Brain microvascular endothelial cell (primary cell): ENCODE data around the gene PARP3.

Experiments used
- DNase-seq: peaks from one replicate; pipeline ENCODE4 v3.0.0-alpha.2; 2020
- H3K27ac ChIP-seq: fragments of 250-450 bp; sonication (Bioruptor Pico); 2 replicates; pipeline ENCODE4 v1.5.1; 2020; ENCODE audit warnings: mild to moderate bottlenecking, moderate library complexity
- H3K27me3 ChIP-seq: fragments of 250-450 bp; sonication (Bioruptor Pico); replicated peaks from 2 replicates; pipeline ENCODE4 v1.5.1; 2020; ENCODE audit warnings: mild to moderate bottlenecking
- H3K36me3 ChIP-seq: fragments of 250-450 bp; sonication (Bioruptor Pico); replicated peaks from 2 replicates; pipeline ENCODE4 v1.5.1; 2020; ENCODE audit warnings: mild to moderate bottlenecking
- H3K4me3 ChIP-seq: 2 replicates; pipeline ENCODE4 v1.5.1; 2011; ENCODE audit warnings: low read depth, mild to moderate bottlenecking, control low read depth, low read length, moderate library complexity
- CTCF ChIP-seq: IDR thresholded peaks from 2 replicates; pipeline ENCODE4 v1.5.1; 2011; ENCODE audit warnings: low read depth, mild to moderate bottlenecking, moderate library complexity, low read length, control low read depth, inconsistent platforms; ENCODE audit errors: missing control alignments
- in situ Hi-C: cut with HindIII; loops from 2 replicates; pipeline ENCODE4 v1.10.0; 2017; ENCODE audit warnings: low sequenced_read_pairs, low pct_ligation_motif_present

PARP3 gene

GRCh38 chr3:51947215-51947900 is 5.2 kb downstream of the PARP3 start:
- Histone ChIP-seq H3K27ac (no peak overlapping the region), H3K4me3 (no peak overlapping the region), H3K27me3 (no peaks in the 10 kb centered on the region), H3K36me3 (no peaks in the 10 kb centered on the region)
- no peak for TF ChIP-seq CTCF
- in situ Hi-C loops = no loop called here
- no peak for DNase-seq

GRCh38 chr3:51948016-51948580 is 5.9 kb downstream of the PARP3 start:
- TF ChIP-seq CTCF = no peak
- DNase-seq = no peak
- Histone ChIP-seq H3K27me3 (no peaks in the 10 kb centered on the region), H3K36me3 (no peaks in the 10 kb centered on the region), H3K4me3 (no peak overlapping the region), H3K27ac (no peak overlapping the region)
- in situ Hi-C loops = no loop called here

GRCh38 chr3:51949121-51949520 is 7.0 kb downstream of the PARP3 start:
- TF ChIP-seq CTCF = no peak
- Histone ChIP-seq H3K27me3 (no peaks in the 10 kb centered on the region), H3K27ac (no peak overlapping the region), H3K4me3 (no peak overlapping the region), H3K36me3 (no peaks in the 10 kb centered on the region)
- in situ Hi-C loops = no loop called here
- no peak for DNase-seq

GRCh38 chr3:51950899-51951298 is 8.7 kb downstream of the PARP3 start:
- H3K36me3 ChIP-seq = no peaks in the 10 kb centered on the region
- no peak overlapping the region for H3K4me3 ChIP-seq
- H3K27me3 ChIP-seq = no peaks in the 10 kb centered on the region
- DNase-seq = no peak
- no peak overlapping the region for H3K27ac ChIP-seq
- in situ Hi-C loops = no loop called here
- no peak for TF ChIP-seq CTCF

GRCh38 chr3:51953445-51953844 is 11.3 kb downstream of the PARP3 start:
- Histone ChIP-seq H3K4me3 (no peak overlapping the region), H3K27ac (no peak overlapping the region), H3K27me3 (no peaks in the 10 kb centered on the region), H3K36me3 (no peaks in the 10 kb centered on the region)
- DNase-seq = peak; percentile 67
- in situ Hi-C loops = no loop called here
- no peak for TF ChIP-seq CTCF

GRCh38 chr3:51954105-51954504 is 11.9 kb downstream of the PARP3 start:
- in situ Hi-C loops = no loop called here
- no peak for TF ChIP-seq CTCF

More at GRCh38 chr3:51954105-51954504, 11.9 kb downstream of the PARP3 start:
- DNase-seq = no peak
- Histone ChIP-seq H3K4me3 (no peak overlapping the region), H3K36me3 (no peaks in the 10 kb centered on the region), H3K27me3 (no peaks in the 10 kb centered on the region), H3K27ac (no peak overlapping the region)
